Raji (cell line): ENCODE measurements around the gene NTSR2.

Experiments
- POLR2A ChIP-seq: IDR thresholded peaks from 2 replicates; pipeline ENCODE4 v1.6.1; 2011; ENCODE audit warnings: low read depth, low read length, control low read depth; ENCODE audit not compliant: insufficient read depth

The NTSR2 gene, protein sequence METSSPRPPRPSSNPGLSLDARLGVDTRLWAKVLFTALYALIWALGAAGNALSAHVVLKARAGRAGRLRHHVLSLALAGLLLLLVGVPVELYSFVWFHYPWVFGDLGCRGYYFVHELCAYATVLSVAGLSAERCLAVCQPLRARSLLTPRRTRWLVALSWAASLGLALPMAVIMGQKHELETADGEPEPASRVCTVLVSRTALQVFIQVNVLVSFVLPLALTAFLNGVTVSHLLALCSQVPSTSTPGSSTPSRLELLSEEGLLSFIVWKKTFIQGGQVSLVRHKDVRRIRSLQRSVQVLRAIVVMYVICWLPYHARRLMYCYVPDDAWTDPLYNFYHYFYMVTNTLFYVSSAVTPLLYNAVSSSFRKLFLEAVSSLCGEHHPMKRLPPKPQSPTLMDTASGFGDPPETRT

DNA sequence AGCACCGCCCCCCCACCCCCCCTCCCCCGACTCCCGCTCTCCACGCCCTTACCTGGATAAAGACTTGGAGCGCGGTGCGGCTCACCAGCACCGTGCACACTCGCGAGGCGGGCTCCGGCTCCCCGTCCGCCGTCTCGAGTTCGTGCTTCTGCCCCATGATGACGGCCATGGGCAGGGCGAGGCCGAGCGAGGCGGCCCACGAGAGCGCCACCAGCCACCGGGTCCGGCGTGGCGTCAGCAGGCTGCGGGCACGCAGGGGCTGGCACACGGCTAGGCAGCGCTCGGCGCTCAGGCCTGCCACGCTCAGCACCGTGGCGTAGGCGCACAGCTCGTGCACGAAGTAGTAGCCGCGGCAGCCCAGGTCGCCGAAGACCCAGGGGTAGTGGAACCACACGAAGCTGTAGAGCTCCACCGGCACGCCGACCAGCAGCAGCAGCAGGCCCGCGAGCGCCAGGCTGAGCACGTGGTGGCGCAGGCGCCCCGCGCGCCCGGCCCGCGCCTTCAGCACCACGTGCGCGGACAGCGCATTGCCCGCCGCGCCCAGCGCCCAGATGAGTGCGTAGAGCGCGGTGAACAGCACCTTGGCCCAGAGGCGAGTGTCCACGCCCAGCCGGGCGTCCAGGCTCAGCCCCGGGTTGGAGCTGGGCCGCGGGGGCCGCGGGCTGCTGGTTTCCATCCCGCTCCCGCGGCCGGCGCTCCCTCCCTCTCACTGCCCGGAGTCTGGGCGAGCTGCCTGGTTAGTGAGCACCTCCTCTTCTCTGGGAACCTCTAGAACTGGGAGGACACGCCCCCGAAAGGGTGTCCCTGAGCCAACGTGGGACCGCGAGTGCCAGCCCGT is at the start of gene NTSR2:
Gene NTSR2, minus strand, starts transcription at position 742 of the 838 bp plus-strand sequence. Its CDS starts 66 bp downstream, at position 676.
- TF ChIP-seq POLR2A: no peak

DNA sequence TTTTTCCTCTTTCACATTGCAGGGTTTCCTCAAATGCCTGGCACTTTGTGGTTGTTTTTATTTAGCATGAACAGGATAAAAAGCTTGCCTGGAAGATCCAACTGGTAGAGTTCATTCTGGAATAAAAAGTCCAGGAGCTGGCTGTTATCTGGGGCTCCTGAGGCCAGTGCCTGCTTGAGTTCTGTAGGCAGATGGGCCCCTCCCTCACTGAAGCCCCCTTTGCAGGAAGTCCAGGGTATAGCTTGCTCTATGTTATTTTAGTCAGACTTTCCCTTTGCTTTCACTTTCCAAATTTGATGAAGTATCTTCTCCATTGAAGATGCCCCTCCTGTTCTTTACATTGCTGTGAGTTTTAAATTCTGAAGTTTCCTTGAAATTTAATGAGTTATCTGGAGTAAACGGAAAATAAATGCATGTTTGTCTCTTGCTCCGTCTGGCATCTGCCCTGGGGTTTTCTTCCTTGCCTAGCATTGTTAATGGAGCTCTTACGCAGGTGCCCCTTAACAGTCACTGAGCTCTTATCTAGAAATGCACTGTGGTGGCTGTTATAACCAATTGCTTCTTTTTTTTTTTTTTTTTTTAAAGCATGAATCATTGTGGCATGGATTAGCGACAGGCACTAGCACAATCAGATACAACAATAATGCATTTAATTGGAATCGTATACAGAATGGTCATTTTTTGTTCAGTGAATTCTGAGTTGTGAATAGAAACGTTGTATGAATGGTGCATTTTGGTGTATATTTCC is 49.4 kb upstream of the NTSR2 start:
- no peak for TF ChIP-seq POLR2A

DNA sequence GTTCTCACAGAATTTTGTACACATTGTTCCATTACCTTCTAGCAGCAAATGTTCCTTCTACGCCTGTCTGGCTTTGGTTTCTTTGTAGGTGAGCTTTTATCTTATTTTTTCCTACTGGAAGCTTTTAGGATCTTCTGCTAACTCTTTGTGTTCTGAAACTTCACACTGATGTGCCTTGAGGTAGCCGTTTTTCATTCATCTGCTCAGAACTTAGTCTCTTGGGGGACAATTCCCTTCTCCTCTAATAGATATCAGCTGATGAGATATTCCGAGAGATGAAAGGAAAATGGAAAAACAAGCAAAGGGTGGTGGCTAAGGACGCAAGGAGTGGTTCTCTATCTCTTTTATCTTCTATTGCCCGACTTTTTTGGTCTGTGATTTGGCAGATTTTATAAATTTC is 48.6 kb upstream of the NTSR2 start:
- TF ChIP-seq POLR2A: no peak

DNA sequence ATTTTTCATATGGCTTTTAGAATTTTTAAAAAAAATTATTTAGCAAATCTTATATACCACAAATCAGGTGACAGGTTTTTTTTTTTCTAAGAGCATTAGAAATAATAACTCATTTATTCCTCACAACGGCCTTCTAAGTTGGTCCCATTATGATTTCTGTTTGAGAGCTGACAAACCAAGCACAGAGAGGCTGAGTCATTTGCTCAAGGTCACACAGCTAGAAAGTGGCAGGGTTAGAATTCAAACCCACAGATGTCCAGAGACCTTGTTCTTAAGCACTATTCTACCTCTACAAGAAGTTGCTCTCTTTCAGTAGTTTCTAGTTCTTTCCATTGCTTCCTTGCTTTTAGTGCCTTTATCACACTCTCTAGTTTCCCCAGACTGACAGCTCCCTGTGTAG is 47.6 kb upstream of the NTSR2 start:
- TF ChIP-seq POLR2A: no peak

DNA sequence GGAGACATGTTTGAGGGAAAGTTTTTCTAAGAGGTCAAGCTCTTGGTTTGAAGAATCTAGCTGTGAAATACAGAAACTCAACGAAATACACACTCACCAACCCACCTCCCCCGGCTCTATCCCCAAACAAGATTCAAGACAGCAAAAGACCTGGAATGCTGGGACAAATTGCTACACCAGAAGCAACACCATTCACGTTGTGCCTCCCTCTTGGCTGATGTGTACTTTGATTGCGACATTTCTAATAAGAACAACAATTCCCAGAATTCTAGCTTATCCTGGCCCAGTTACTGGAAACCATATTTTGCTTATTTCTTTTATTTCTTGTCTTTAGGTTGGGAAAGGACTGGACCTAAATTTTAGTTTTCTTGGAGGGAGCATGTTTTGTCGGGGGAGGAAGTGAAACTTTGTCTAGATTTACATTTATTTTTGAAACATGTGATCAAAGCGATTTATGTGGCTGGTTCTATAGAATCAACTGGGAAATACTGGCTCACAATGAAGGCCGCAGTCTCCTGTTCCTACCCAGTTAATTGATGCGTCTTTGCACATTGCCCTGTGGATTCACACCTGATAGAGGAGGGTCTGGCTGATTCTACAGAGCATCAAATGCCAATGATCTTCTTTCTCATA is 46.8 kb upstream of the NTSR2 start:
- TF ChIP-seq POLR2A: no peak

DNA sequence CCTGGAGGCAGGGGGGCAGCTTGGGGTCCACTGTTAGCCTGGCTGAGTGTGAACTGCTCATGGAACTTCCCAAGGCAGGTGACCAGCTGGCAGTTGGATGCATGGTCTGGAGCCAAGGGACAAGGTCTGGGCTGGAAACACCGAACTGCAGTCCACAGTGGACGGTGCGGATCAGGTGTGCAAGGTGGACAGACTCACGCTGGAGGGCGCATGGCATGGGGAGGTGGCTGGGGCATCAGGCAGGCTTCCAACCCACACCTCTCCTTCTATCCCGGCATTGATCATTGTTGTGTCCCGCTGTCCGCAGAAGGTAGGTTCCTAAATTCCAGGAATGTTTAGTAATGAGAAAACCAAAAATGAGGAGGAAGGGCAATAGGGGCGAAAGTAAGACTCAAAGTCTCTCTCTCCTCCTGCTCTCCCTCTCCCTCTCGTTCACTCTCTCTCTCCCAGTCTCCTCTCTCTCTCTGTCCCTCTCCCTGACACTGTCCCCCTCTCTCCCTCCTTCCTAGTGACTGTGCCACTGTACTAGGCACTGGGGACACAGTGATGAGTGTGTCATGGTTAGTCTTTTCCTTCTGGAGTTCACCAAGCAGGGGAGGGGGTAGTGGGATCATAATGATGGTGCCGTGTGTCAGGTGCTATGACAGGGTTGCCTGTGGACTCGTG is 46.1 kb upstream of the NTSR2 start:
- TF ChIP-seq POLR2A: no peak

DNA sequence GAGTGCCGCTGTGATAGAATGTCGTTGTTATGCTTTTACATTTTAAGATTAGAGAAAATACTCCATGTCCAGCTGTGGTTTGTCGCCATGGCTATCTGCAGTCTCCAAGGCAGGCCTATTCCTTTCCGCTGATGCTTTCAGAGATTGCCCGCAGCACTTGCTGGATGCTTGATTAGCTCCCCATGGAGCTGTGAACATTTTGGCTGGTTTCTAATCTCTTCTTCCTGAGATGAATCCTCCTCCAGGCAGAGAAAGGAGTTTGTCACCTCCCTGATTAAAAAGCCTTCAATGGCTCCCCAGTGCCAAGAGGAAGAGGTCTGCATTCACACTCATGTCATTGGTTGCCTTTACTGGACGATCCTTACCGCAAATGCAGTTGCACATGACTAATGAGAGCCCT is 43.8 kb upstream of the NTSR2 start:
- no peak for TF ChIP-seq POLR2A

DNA sequence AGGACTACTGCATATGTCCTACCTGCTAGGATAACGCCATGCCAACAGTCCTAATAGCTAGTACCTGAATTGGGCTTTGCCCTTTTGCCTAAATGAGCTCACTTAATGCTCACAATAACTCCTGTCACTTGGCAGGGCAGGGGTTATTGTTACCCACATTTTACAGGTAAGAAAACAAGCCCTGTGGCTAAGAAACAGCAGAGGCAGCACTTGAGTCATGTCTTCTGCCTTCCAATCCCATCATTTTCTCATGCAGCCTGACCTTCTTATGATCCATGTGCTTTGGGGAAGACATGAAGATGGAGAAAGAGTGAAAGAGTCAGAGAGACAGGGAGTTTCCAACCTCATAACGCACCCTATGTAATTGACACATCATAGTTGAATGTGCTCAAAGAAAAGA is 42.9 kb upstream of the NTSR2 start:
- no peak for TF ChIP-seq POLR2A

DNA sequence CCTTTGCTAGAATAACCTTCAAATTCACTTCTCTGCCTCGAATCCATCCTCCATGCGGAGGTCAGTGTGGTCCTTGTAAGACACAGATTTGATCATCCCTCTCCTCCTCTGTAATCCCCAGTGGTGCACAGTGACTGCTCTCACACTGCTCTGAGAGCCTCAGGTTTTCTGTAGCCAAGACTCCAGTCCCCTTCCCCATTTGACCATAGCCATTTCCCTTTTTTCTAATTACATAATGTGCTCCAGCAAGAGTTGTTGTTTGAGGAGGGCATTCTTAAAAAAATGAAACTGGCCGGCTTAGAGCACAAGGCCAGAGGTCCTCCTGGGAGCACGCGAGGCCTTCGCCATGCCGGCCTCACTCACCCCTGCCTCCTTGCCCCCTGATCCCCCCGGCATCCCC is 41.8 kb upstream of the NTSR2 start:
- TF ChIP-seq POLR2A: no peak

DNA sequence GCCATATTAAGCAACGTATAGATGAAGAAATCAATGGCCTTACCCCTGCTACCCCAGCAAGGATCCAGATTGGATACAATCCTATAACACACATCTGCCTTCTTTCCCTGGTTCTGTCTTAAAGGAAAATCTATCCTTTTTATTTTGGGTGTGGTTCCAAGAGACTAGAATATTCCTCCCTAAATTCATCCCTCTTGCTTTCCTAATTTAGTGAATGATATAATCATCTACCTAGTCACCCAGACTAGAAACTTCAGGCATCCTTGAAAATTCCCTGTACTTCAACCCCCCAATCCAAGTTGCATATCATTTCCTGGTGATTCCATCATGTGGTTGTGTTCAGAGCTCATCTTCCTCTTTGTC is 41.3 kb upstream of the NTSR2 start:
- TF ChIP-seq POLR2A: no peak

DNA sequence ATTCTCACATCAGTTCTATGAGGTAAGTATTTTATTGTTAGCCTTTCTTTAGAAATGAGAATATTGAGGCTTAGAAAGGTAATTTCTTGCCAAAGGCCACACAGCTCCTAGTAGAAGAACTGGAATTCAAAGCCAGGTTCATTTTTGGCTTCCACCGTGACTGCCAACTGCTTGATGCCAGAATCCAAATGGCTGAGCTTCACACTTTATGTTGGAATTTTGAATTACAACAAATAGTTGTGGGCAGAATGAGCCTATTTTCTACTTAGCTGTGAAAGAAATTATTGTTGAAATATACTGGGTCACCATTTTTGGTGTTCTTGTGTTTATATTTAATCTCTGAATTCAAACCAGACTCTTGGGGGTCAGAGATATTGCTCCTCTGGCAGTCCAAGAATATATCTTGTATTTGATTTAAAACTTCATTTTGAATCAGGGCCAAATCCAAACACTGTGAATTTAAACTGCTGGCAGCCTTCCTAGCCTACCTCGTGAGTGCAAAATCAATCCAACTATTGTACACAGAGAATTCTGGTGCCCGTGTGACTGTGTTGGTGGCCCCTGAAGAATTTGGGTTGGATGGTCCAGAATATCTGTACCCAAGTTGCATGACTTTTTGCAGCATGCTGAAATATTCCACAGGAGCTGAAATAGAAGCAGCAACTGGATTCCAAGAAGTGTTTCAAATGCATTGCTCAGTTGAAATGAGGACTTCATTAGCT is 40.8 kb upstream of the NTSR2 start:
- TF ChIP-seq POLR2A: no peak

DNA sequence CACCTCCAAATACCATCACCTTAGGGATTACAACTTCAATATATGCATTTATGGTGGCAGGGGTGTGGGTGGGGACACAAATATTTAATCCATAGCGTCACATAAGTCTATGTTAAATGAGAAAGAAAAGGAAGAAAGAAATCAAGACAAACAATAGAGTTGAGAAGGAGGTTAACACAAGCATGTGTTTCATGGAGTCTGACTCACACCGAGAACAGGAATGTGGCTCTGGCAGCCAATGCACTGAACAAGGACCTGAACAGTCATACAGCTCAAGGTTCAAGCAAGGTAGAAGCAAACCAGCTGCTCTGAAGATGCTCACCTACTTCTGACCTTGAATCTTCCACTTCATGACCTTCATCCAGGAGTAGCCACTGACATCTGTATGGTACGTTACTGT is 40.2 kb upstream of the NTSR2 start:
- TF ChIP-seq POLR2A: no peak

DNA sequence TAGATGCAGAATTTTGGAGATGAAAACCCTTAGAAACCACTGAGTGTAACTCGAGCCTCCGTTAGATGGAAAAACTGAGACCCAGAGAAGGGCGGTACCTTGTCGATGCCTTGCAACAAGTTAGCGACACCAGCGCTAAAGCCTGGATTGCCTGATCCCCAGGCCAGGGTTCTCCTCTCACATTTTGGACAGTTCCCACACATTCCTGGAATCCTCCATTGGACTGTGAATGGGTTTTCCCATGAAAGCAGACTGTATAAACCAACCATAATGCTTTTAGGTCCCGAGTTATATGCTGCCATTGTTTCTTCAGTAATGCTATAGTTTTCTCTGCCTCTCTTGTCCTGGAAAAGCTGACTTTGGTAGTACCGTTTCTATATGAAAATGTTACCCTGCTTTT is 39.3 kb upstream of the NTSR2 start:
- no peak for TF ChIP-seq POLR2A

DNA sequence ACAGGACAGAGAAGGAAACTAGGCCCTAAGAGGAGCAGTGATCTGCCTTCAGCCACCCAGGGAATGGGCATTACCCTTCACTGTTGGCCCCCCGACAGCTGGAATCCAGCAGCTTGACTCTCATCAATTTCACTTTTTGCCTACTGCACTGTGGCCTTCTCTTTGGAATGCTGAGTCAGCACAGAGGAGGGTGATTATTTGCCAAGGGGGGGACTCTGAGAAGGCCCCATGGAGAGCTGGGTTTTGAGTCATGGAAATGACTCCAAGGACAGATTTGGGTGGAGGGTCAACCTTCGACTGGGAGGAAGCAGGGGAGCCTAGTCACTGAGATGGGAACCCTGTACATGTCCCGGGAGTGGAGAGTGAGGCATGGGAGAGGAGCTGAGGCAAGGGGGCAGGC is 38.1 kb upstream of the NTSR2 start:
- no peak for TF ChIP-seq POLR2A
